ENCODE data around the gene PABPN1L. TPM values are rescaled to one million over a fixed set of nuclear protein-coding genes. Genes with fewer than 3 reads are reported as not detected.

Gene PABPN1L
- total and polyA plus RNA-seq, 2 of the 13 experiments (the other 11 are each of a cell fraction or from before 2014, with no cell fraction given), result not detected

DNA sequence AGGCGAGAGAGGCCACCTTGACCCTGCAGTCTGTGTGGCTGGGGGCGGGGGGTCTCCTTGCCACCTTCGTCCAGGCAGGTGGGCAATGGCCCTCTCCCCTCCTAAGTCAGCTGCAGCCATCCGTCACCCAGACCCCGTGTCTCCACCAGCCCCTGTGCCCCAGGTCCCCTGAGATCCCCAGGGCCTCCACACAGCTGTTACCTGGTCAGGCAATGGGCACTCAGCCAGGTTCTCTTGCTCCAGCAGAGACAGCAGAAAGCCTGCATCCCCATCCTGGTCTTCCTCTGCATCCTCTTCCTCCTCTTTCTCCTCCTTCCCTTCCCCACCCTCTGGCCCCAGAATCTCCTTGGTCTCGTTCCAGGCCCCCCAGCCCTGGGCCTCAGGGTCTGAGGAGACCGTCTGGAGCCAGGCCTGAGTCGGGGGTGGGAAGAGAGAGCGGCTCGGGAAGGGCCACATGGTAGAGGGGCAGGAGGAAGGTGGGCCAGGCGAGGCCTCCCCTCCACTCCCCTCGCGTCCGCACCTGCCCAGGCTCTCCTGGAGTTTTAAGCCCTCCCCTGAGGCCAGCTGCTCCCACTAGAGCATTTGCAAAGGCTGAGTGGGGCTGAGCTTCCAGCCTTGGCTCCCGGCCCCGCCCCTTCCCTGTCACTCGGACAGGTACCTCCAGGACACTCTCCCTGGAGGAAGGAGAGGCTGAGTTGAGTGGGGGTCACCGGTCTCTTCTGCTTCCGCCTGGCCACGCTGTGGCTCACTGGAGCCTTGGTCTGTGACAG is at the start of gene PABPN1L (continued):
- TF ChIP-seq, protein P1, sequence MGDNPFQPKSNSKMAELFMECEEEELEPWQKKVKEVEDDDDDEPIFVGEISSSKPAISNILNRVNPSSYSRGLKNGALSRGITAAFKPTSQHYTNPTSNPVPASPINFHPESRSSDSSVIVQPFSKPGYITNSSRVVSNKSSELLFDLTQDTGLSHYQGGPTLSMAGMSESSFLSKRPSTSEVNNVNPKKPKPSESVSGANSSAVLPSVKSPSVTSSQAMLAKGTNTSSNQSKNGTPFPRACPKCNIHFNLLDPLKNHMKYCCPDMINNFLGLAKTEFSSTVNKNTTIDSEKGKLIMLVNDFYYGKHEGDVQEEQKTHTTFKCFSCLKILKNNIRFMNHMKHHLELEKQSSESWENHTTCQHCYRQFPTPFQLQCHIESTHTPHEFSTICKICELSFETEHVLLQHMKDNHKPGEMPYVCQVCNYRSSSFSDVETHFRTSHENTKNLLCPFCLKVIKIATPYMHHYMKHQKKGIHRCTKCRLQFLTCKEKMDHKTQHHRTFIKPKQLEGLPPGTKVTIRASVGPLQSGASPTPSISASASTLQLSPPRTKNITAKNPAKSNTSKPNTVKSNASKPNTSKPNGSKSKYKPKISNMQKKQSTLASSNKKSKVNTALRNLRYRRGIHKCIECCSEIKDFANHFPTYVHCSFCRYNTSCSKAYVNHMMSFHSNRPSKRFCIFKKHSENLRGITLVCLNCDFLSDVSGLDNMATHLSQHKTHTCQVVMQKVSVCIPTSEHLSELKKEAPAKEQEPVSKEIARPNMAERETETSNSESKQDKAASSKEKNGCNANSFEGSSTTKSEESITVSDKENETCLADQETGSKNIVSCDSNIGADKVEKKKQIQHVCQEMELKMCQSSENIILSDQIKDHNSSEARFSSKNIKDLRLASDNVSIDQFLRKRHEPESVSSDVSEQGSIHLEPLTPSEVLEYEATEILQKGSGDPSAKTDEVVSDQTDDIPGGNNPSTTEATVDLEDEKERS (CRISPR knock-in tag; IDR thresholded peaks at IDR 0.05), result no peak

DNA sequence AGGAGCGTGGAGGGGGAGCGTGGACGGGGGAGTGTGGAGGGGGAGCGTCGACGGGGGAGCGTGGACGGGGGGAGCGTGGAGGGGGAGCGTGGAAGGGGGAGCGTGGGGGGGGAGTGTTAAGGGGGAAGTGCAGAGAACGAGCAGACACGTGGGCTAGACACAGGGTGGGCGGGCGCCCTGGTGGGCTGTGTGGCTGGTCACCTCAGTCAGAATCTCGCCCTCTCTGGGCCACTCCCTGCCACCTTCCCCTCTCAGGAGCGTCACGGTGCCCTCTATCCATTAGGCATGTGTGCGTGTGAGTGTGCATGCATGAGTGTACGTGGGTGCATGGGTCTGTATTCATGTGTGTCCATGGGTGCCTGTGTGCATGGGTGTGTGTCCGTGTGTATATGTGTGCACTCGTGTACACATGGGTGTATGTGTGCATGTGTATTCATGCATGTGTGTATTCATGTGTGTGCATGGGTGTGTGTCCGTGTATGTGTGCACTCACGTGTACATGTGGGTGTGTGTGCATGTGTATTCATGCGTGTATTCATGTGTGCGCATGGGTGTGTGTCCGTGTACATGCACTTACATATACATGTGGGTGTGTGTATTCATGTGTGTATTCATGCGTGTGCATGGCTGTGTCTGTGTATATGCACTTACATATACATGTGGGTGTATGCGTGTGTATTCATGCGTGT is 49.3 kb upstream of the PABPN1L start:
- no peaks in the 10 kb centered on the region for H3K36me3 ChIP-seq (replicated peaks in 1 of 2; ENCODE audit: control insufficient read depth in 1 of 2, insufficient read depth in 2 of 2, low read length in 2 of 2)
- no peak overlapping the region for H3K4me3 ChIP-seq (replicated peaks in 1 of 3; ENCODE audit: insufficient read depth in 1 of 3, low read depth in 2 of 3, low read length in 3 of 3)
- DNase-seq (ENCODE audit: low spot score), result no peak
- intact Hi-C loops (cut with micrococcal nuclease; ENCODE audit: unreplicated experiment) (no loop called here), in situ Hi-C loops (cut with HindIII; ENCODE audit: extremely low pct_ligation_motif_present, low pct_unique_long_range_greater_than_20kb) (no loop called here)
- CTCF ChIA-PET (ENCODE audit: low intra/inter-chr PET ratio, low total read pairs), result no interaction called here
- POLR2A ChIA-PET, result no interaction called here
- H3K27ac ChIP-seq (ENCODE audit: extremely low read length, insufficient read depth, low read length), result no peak overlapping the region
- no peak overlapping the region for H3K4me2 ChIP-seq (ENCODE audit: low read depth, low read length)
- no peak overlapping the region for H2AFZ ChIP-seq (ENCODE audit: low read length)
- H4K20me1 ChIP-seq (ENCODE audit: insufficient read depth, low read length), result no peaks in the 10 kb centered on the region
- no peaks in the 10 kb centered on the region for H3K4me1 ChIP-seq (ENCODE audit: insufficient read depth, low read length)
- H3K9ac ChIP-seq (ENCODE audit: insufficient read depth, low read depth, low read length), result no peak overlapping the region
- H3K79me2 ChIP-seq (ENCODE audit: insufficient read depth, low read length), result no peaks in the 10 kb centered on the region
- no peaks in the 10 kb centered on the region for H3K9me3 ChIP-seq (ENCODE audit: low read length)
- H3K27me3 ChIP-seq (ENCODE audit: control insufficient read depth in 1 of 2, insufficient read depth in 2 of 2, low read length in 2 of 2), result peaks cover 35 to 83% of the 10 kb centered on the region in 2 experiments
- 56% methylated on average over 30 of the region's 30 CpGs for WGBS (ENCODE audit: low lambda C conversion rate)
- BruUV-seq (replicated peaks), result no TSS peak
- no peak for ATAC-seq
- no peak for FAIRE-seq
- TF ChIP-seq ZNF83 (CRISPR knock-in tag; IDR thresholded peaks at IDR 0.05; ENCODE audit: borderline replicate concordance) (no peak), ZSCAN31 (CRISPR knock-in tag; IDR thresholded peaks at IDR 0.05; ENCODE audit: low read depth) (no peak), GFI1 (CRISPR knock-in tag; IDR thresholded peaks at IDR 0.05; ENCODE audit: borderline replicate concordance) (no peak), JUNB (CRISPR knock-in tag; IDR thresholded peaks at IDR 0.05; ENCODE audit: borderline replicate concordance) (0 out of 2 replicates have a peak, but pooled peaks have one; percentile 18), SIX1 (CRISPR knock-in tag; IDR thresholded peaks at IDR 0.05; ENCODE audit: borderline replicate concordance) (no peak), ZNF768 (CRISPR knock-in tag; IDR thresholded peaks at IDR 0.05) (peak; percentile 78; the same call in 1 of the 2 replicates)
- TF ChIP-seq, protein P2, sequence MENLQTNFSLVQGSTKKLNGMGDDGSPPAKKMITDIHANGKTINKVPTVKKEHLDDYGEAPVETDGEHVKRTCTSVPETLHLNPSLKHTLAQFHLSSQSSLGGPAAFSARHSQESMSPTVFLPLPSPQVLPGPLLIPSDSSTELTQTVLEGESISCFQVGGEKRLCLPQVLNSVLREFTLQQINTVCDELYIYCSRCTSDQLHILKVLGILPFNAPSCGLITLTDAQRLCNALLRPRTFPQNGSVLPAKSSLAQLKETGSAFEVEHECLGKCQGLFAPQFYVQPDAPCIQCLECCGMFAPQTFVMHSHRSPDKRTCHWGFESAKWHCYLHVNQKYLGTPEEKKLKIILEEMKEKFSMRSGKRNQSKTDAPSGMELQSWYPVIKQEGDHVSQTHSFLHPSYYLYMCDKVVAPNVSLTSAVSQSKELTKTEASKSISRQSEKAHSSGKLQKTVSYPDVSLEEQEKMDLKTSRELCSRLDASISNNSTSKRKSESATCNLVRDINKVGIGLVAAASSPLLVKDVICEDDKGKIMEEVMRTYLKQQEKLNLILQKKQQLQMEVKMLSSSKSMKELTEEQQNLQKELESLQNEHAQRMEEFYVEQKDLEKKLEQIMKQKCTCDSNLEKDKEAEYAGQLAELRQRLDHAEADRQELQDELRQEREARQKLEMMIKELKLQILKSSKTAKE (CRISPR knock-in tag; IDR thresholded peaks at IDR 0.05; ENCODE audit: borderline replicate concordance), result 0 out of 2 replicates have a peak, but pooled peaks have one; percentile 14
- TF ChIP-seq, protein P3, sequence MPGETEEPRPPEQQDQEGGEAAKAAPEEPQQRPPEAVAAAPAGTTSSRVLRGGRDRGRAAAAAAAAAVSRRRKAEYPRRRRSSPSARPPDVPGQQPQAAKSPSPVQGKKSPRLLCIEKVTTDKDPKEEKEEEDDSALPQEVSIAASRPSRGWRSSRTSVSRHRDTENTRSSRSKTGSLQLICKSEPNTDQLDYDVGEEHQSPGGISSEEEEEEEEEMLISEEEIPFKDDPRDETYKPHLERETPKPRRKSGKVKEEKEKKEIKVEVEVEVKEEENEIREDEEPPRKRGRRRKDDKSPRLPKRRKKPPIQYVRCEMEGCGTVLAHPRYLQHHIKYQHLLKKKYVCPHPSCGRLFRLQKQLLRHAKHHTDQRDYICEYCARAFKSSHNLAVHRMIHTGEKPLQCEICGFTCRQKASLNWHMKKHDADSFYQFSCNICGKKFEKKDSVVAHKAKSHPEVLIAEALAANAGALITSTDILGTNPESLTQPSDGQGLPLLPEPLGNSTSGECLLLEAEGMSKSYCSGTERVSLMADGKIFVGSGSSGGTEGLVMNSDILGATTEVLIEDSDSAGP (CRISPR knock-in tag; IDR thresholded peaks at IDR 0.05; ENCODE audit: borderline replicate concordance), result no peak
- TF ChIP-seq, protein P4, sequence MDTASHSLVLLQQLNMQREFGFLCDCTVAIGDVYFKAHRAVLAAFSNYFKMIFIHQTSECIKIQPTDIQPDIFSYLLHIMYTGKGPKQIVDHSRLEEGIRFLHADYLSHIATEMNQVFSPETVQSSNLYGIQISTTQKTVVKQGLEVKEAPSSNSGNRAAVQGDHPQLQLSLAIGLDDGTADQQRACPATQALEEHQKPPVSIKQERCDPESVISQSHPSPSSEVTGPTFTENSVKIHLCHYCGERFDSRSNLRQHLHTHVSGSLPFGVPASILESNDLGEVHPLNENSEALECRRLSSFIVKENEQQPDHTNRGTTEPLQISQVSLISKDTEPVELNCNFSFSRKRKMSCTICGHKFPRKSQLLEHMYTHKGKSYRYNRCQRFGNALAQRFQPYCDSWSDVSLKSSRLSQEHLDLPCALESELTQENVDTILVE (CRISPR knock-in tag; IDR thresholded peaks at IDR 0.05), result no peak

All from HepG2 (cell line).